RWPE2 (cell line): ENCODE results near the gene SPTLC3.

Experiments
- ATAC-seq: fragments of 200-7000 bp; cut with Tn5 transposase; 3 replicates; pipeline ENCODE4 v1.9.1; 2021; ENCODE audit warnings: low read depth
- DNase-seq: peaks from one replicate; pipeline ENCODE4 v3.0.0-alpha.2; 2020; ENCODE audit warnings: low spot score
- H3K27ac ChIP-seq: fragments of 450-650 bp; 2 replicates; pipeline ENCODE4 v1.5.1; 2017; ENCODE audit warnings: mild to moderate bottlenecking; ENCODE audit not compliant: poor library complexity, severe bottlenecking
- H3K27me3 ChIP-seq: fragments of 250-450 bp; sonication (Bioruptor Pico); 2 replicates; pipeline ENCODE4 v1.5.1; 2021; ENCODE audit warnings: mild to moderate bottlenecking, moderate library complexity; ENCODE audit not compliant: insufficient read depth, poor library complexity, severe bottlenecking
- H3K36me3 ChIP-seq: fragments of 250-450 bp; sonication (Bioruptor Pico); 2 replicates; pipeline ENCODE4 v1.5.1; 2020; ENCODE audit warnings: low read depth, mild to moderate bottlenecking, moderate library complexity
- H3K4me1 ChIP-seq: fragments of 250-450 bp; sonication (Bioruptor Pico); 2 replicates; pipeline ENCODE4 v1.5.1; 2021; ENCODE audit warnings: mild to moderate bottlenecking, moderate library complexity; ENCODE audit not compliant: insufficient read depth, poor library complexity, severe bottlenecking
- H3K4me3 ChIP-seq: fragments of 250-450 bp; sonication (Bioruptor Pico); 2 replicates; pipeline ENCODE4 v1.5.1; 2021; ENCODE audit warnings: mild to moderate bottlenecking, moderate library complexity; ENCODE audit not compliant: severe bottlenecking
- H3K9me3 ChIP-seq: fragments of 250-450 bp; sonication (Bioruptor Pico); 2 replicates; pipeline ENCODE4 v1.5.1; 2021; ENCODE audit warnings: mild to moderate bottlenecking, moderate library complexity; ENCODE audit not compliant: severe bottlenecking
- TF ChIP-seq, protein P1 (sequence below): fragments of 450-650 bp; IDR thresholded peaks from one replicate; pipeline ENCODE4 v1.5.1; 2017; ENCODE audit warnings: mild to moderate bottlenecking, moderate library complexity; ENCODE audit not compliant: poor library complexity, severe bottlenecking

SPTLC3 gene

DNA sequence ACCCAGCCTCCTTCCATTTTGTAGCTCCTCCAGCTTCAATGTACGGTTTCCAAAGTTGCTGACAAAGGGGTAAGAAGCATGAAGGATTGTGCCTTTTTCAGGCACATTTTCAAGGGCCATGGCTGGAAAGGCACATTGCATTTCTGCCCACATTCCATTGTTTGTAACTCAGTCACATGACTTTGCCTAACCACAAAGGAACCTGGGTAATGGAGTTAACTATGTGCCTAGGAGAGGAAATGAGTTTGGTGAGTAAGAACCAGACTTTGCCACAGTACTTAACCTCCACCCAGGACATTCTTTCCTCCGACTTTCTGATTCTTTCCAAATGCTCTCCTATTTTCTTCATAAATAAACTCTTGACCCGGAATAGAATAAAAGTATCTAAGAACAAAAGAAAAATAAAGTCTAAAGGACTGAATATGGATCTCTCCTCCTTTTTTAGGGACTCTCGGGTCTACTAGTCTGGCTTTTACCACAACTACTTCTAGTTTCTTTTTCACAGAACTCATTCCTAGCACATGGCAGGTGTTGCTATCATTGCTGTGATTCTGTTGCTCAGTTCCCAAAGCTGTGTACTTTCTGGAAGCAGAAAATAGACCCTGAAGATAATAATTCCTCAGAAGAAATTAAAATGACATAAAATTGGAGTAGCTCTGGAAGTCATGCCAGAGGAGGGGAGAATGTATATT is 130.8 kb downstream of the SPTLC3 start:
- Histone ChIP-seq H3K27me3 (no peaks in the 10 kb centered on the region), H3K36me3 (no peaks in the 10 kb centered on the region), H3K9me3 (no peaks in the 10 kb centered on the region), H3K4me3 (no peak overlapping the region), H3K27ac (no peak overlapping the region), H3K4me1 (no peaks in the 10 kb centered on the region)
- ATAC-seq (no peak), DNase-seq (no peak)
- TF ChIP-seq, protein P1, sequence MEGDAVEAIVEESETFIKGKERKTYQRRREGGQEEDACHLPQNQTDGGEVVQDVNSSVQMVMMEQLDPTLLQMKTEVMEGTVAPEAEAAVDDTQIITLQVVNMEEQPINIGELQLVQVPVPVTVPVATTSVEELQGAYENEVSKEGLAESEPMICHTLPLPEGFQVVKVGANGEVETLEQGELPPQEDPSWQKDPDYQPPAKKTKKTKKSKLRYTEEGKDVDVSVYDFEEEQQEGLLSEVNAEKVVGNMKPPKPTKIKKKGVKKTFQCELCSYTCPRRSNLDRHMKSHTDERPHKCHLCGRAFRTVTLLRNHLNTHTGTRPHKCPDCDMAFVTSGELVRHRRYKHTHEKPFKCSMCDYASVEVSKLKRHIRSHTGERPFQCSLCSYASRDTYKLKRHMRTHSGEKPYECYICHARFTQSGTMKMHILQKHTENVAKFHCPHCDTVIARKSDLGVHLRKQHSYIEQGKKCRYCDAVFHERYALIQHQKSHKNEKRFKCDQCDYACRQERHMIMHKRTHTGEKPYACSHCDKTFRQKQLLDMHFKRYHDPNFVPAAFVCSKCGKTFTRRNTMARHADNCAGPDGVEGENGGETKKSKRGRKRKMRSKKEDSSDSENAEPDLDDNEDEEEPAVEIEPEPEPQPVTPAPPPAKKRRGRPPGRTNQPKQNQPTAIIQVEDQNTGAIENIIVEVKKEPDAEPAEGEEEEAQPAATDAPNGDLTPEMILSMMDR, result no peak

DNA sequence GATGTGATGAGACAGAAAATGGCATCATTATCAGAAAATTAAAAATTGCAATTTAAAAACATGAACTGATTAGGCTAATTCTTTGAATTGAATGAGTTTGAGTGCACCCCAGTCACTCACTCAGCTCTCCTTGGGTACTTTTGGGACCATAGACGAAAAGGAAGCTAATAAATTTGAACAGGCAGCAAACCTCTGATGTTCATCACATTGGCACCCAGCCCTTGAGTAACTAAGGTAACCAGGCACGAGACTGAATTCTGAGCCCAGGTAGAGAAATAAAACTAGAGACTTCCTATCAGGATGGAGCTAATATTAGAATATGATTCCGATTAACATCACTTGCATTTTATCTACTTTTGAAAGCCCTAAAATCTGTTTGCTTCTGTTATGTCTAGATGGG is 131.4 kb downstream of the SPTLC3 start:
- TF ChIP-seq, protein P1, result no peak
- H3K27me3 ChIP-seq, result no peaks in the 10 kb centered on the region

DNA sequence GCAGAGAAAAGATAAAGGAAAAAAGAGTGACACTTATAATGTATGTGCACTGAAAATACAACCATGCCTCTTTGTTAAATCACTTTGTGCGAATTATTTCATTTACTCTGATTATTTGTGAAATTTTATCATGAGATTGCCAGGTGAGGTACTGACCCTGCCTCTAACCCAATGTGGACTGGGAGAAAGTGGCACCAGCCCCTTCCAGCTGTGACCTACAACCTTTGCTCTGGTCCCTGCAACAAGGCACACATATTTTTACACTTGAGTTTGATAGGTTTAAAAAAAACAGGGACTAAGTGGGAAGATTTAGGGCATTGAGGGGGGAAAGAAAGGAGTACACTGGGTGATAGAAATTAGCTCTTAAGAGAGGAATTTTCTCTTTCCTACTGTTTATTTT is 132.0 kb downstream of the SPTLC3 start:
- Histone ChIP-seq H3K36me3 (no peaks in the 10 kb centered on the region), H3K27me3 (no peaks in the 10 kb centered on the region), H3K9me3 (no peaks in the 10 kb centered on the region), H3K4me3 (no peak overlapping the region), H3K4me1 (no peaks in the 10 kb centered on the region), H3K27ac (no peak overlapping the region)
- TF ChIP-seq, protein P1, result no peak
- DNase-seq (no peak), ATAC-seq (no peak)

More for the DNA sequence above, 131.4 kb downstream of the SPTLC3 start:
- DNase-seq (no peak), ATAC-seq (no peak)
- Histone ChIP-seq H3K27ac (no peak overlapping the region), H3K9me3 (no peaks in the 10 kb centered on the region), H3K4me3 (no peak overlapping the region), H3K4me1 (no peaks in the 10 kb centered on the region), H3K36me3 (no peaks in the 10 kb centered on the region)

DNA sequence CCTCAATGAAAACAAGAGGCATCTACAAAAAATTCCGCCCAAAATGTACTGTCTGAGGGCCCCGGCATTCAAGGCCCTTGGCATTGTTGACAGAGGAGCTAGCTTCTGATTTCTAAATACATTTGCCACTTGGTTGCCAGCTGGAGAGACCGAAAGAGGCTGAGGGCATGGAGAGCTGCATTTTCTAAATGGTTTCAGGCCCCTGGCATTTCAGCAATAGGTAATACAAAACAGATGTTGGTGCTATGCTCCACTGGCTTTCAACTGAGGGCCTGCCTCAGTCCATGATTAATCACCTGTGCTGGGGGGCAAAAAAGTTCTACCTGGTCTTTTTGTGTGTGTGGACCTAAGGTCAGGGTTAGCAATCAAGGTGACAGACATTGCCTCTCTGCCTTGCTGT is 132.8 kb downstream of the SPTLC3 start:
- TF ChIP-seq, protein P1, result no peak

DNA sequence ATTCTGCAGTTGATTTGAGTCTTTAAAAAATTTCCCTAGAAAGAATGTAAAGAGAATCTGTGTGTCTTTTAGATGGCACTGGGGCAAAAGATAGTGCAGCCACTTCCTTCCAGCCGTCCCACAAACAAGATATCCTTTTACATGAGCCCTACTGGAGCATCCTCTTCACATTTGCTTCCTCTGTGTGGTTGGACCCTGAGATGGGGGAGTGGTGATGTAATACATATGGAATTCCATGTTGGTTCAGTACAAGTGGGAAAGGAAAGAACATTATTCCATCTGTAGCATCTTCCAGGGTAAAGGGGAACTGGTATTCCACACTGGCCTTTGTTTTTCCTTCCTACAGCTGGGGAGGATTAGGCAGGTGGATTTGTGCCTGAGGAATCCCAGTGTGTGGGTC is 133.4 kb downstream of the SPTLC3 start:
- ATAC-seq (no peak), DNase-seq (no peak)
- TF ChIP-seq, protein P1, result no peak
- Histone ChIP-seq H3K27me3 (no peaks in the 10 kb centered on the region), H3K4me3 (no peak overlapping the region), H3K4me1 (no peaks in the 10 kb centered on the region), H3K9me3 (no peaks in the 10 kb centered on the region), H3K27ac (no peak overlapping the region), H3K36me3 (no peaks in the 10 kb centered on the region)

More for the DNA sequence above, 132.8 kb downstream of the SPTLC3 start:
- H3K36me3 ChIP-seq, result no peaks in the 10 kb centered on the region
- no peak overlapping the region for H3K27ac ChIP-seq
- DNase-seq, result no peak
- H3K4me3 ChIP-seq, result no peak overlapping the region
- no peaks in the 10 kb centered on the region for H3K27me3 ChIP-seq
- no peak for ATAC-seq
- no peaks in the 10 kb centered on the region for H3K9me3 ChIP-seq
- H3K4me1 ChIP-seq, result no peaks in the 10 kb centered on the region
